GM12878 (cell line): Measurements from ENCODE around the gene GGT5. TPM values are rescaled to one million over a fixed set of nuclear protein-coding genes. Genes with fewer than 3 reads are reported as not detected.

ENCODE experiments used
- ATAC-seq: fragments of 200-7000 bp; cut with Tn5 transposase; 3 replicates; pipeline ENCODE4 v1.9.1; 2020; ENCODE audit warnings: mild to moderate bottlenecking, moderate library complexity
- BruUV-seq: library from RNA; stranded (reverse); fragments of 400-500 nt; replicated peaks from 2 replicates; lab custom pipeline; 2021; lab: Mats Ljungman, UMichigan
- CTCF ChIA-PET: fragments of 300-600 bp; sonication (Branson Sonifier 250); formaldehyde crosslinking; extraction: SDS; loops from one replicate; lab custom pipeline; 2021; ENCODE audit warnings: inconsistent platforms; lab: Yijun Ruan, JAX
- POLR2A ChIA-PET: fragments of 350-600 bp; formaldehyde crosslinking; extraction: SDS; loops from one replicate; lab custom pipeline; 2021; ENCODE audit warnings: inconsistent platforms; lab: Charles Lee
- RAD21 ChIA-PET: fragments of 300-600 bp; sonication (Branson Sonifier 250); formaldehyde crosslinking; loops from one replicate; lab custom pipeline; 2023; ENCODE audit warnings: antibody characterized with exemption; ENCODE audit not compliant: unreplicated experiment; lab: Charles Lee
- SMC1A ChIA-PET: fragments of 300-600 bp; sonication (Branson Sonifier 250); formaldehyde crosslinking; loops from one replicate; lab custom pipeline; 2023; ENCODE audit not compliant: unreplicated experiment, uncharacterized antibody; lab: Charles Lee
- DNase-seq: peaks from one replicate; pipeline ENCODE4 v3.0.0-alpha.2; 2011; ENCODE audit warnings: low read depth, low spot score
- FAIRE-seq: peaks from 3 replicates; lab custom pipeline; 2011; peaks lifted over from hg19 to GRCh38; lab: Jason Lieb, UNC
- H2AFZ ChIP-seq: 2 replicates; pipeline ENCODE4 v1.6.0; 2011; ENCODE audit warnings: low read depth, low read length, control low read depth; ENCODE audit not compliant: control insufficient read depth
- H3K27ac ChIP-seq: 2 replicates; pipeline ENCODE4 v1.5.1; 2011; ENCODE audit warnings: control low read depth; ENCODE audit not compliant: control insufficient read depth, insufficient read depth
- H3K27me3 ChIP-seq, 2 experiments: replicated peaks in 1 of 2; 2 replicates each; pipeline versions ENCODE4 v1.6.0 to v1.6.1; 2011; ENCODE audit warnings: low read length in 1 of 2; ENCODE audit not compliant: control insufficient read depth in 2 of 2, insufficient read depth in 2 of 2
- H3K36me3 ChIP-seq, 2 experiments: 2 replicates each; pipeline ENCODE4 v1.5.1; 2011; ENCODE audit warnings: low read length in 1 of 2; ENCODE audit not compliant: control insufficient read depth in 2 of 2, insufficient read depth in 2 of 2
- H3K4me1 ChIP-seq: 2 replicates; pipeline ENCODE4 v1.6.1; 2011; ENCODE audit warnings: mild to moderate bottlenecking, low read length, moderate library complexity, mixed read lengths; ENCODE audit not compliant: control insufficient read depth, insufficient read depth
- H3K4me2 ChIP-seq: 2 replicates; pipeline ENCODE4 v1.6.0; 2011; ENCODE audit warnings: control low read depth; ENCODE audit not compliant: control insufficient read depth, insufficient read depth
- H3K4me3 ChIP-seq: fragments of 200-600 bp; sonication (generic); 2 replicates; pipeline ENCODE4 v1.5.1; 2016
- H3K79me2 ChIP-seq: 2 replicates; pipeline ENCODE4 v1.6.0; 2011; ENCODE audit warnings: low read length; ENCODE audit not compliant: control insufficient read depth, insufficient read depth
- H3K9ac ChIP-seq: 2 replicates; pipeline ENCODE4 v1.8.0; 2011; ENCODE audit warnings: low read length, control low read depth, mixed read lengths; ENCODE audit not compliant: control insufficient read depth, insufficient read depth
- H3K9me3 ChIP-seq: replicated peaks from 3 replicates; pipeline ENCODE4 v1.5.1; 2011; ENCODE audit warnings: mild to moderate bottlenecking, low read length; ENCODE audit not compliant: control insufficient read depth, insufficient read depth
- H4K20me1 ChIP-seq: 2 replicates; pipeline ENCODE4 v1.6.0; 2011; ENCODE audit not compliant: control insufficient read depth, insufficient read depth
- ATF3 ChIP-seq: IDR thresholded peaks from 2 replicates; pipeline ENCODE4 v1.6.1; 2011; ENCODE audit warnings: low read depth, mild to moderate bottlenecking, low read length, moderate library complexity, borderline replicate concordance; ENCODE audit errors: extremely low read depth
- CBX3 ChIP-seq: fragments of 200-600 bp; sonication (generic); IDR thresholded peaks from 2 replicates; pipeline ENCODE4 v1.6.1; 2016; ENCODE audit warnings: low read depth, borderline replicate concordance
- CEBPB ChIP-seq, 2 experiments: fragments of 150-350 bp in 1 of 2; IDR thresholded peaks; 2 replicates each; pipeline ENCODE4 v1.6.1; 2012 to 2014; ENCODE audit warnings: low read depth in 2 of 2, low read length in 2 of 2, borderline replicate concordance in 1 of 2, inconsistent platforms in 1 of 2
- CEBPZ ChIP-seq: fragments of 150-350 bp; IDR thresholded peaks from 2 replicates; pipeline ENCODE4 v1.6.1; 2016; ENCODE audit warnings: low read depth, low read length
- CREM ChIP-seq: IDR thresholded peaks from 2 replicates; pipeline ENCODE4 v1.6.1; 2014; ENCODE audit warnings: antibody characterized with exemption, low read depth
- GABPA ChIP-seq: IDR thresholded peaks from 2 replicates; pipeline ENCODE4 v1.6.1; 2014; ENCODE audit warnings: antibody characterized with exemption, low read depth, mild to moderate bottlenecking, inconsistent platforms
- HCFC1 ChIP-seq: fragments of 150-350 bp; IDR thresholded peaks from 2 replicates; pipeline ENCODE4 v1.6.1; 2014; ENCODE audit warnings: low read length
- HDGF ChIP-seq: fragments of 450-650 bp; IDR thresholded peaks from 2 replicates; pipeline ENCODE4 v1.6.1; 2016; ENCODE audit warnings: antibody characterized with exemption
- KLF5 ChIP-seq: fragments of 450-650 bp; IDR thresholded peaks from 2 replicates; pipeline ENCODE4 v1.6.1; 2014; ENCODE audit warnings: mild to moderate bottlenecking; ENCODE audit not compliant: partially characterized antibody
- MAX ChIP-seq: IDR thresholded peaks from 2 replicates; pipeline ENCODE4 v1.6.1; 2012; ENCODE audit warnings: low read depth, low read length, improper control_type of control experiment
- RELA ChIP-seq: fragments of 450-650 bp; IDR thresholded peaks from 2 replicates; pipeline ENCODE4 v1.8.0; 2014; ENCODE audit warnings: borderline replicate concordance; ENCODE audit not compliant: partially characterized antibody
- SMAD1 ChIP-seq: fragments of 450-650 bp; IDR thresholded peaks from 2 replicates; pipeline ENCODE4 v1.6.1; 2018; ENCODE audit warnings: mild to moderate bottlenecking, low read depth; ENCODE audit not compliant: partially characterized antibody
- SUZ12 ChIP-seq: fragments of 200-600 bp; sonication (generic); IDR thresholded peaks from one replicate; pipeline ENCODE4 v1.6.1; 2018; ENCODE audit warnings: antibody characterized with exemption, mild to moderate bottlenecking; ENCODE audit not compliant: unreplicated experiment
- ZNF207 ChIP-seq: fragments of 450-650 bp; IDR thresholded peaks from 2 replicates; pipeline ENCODE4 v1.6.1; 2014; ENCODE audit warnings: antibody characterized with exemption, mild to moderate bottlenecking, borderline replicate concordance
- ZNF274 ChIP-seq: IDR thresholded peaks from one replicate; pipeline ENCODE4 v1.8.0; 2011; ENCODE audit not compliant: insufficient read length, insufficient read depth
- ZNF687 ChIP-seq: fragments of 450-650 bp; IDR thresholded peaks from 2 replicates; pipeline ENCODE4 v1.6.1; 2017; ENCODE audit warnings: mild to moderate bottlenecking, moderate library complexity
- WGBS: methylation state at CpG from one replicate; pipeline ENCODE4 v1.1.6; 2016; ENCODE audit warnings: low lambda C conversion rate; ENCODE audit not compliant: insufficient replicate concordance, insufficient coverage; ENCODE audit errors: missing lambda C conversion rate; 5-methylcytosine and 5-hydroxymethylcytosine counted together
- in situ Hi-C: fragments of 300-500 bp; cut with MboI; formaldehyde crosslinking; loops from 9 replicates; pipeline ENCODE4 v1.14.3; 2018; ENCODE audit warnings: mixed read lengths
- intact Hi-C: fragments of 100-400 bp; cut with micrococcal nuclease; formaldehyde crosslinking; loops from one replicate; pipeline ENCODE4 v1.14.2; 2022; ENCODE audit not compliant: unreplicated experiment
- polyA plus RNA-seq, 11 experiments: library from polyadenylated mRNA; depleted of rRNA in 4 of 11; unstranded in 6 of 11; stranded (reverse) in 5 of 11; fragments of >200 nt; fragmentation: Nextera tagmentation in 4 of 11; fragmentation: Illumina TruSeq in 1 of 11; extraction: Ambion mirVana in 4 of 11; extraction: Trizol in 1 of 11; gene quantifications; 1 replicate in 1 of 11; 2 replicates in 10 of 11; pipeline versions ENCODE4 v1.2.1 to v1.2.3, GENCODE V29; 2011 to 2016; ENCODE audit warnings: inconsistent platforms in 2 of 11, missing spikeins in 2 of 11, low read depth in 1 of 11
- total RNA-seq, 4 experiments: library from RNA; depleted of rRNA in 3 of 4; stranded (reverse); fragments of >200 nt in 3 of 4; fragmentation: Illumina TruSeq in 1 of 4; extraction: Trizol in 1 of 4; gene quantifications; 2 replicates each; pipeline versions ENCODE4 v1.2.1 to v1.2.3, GENCODE V29; 2013 to 2021

GGT5 gene
- total and polyA plus RNA-seq, 10 of the 15 experiments (the other 5 are each of a cell fraction or from before 2014, with no cell fraction given) = 0.34 TPM; not detected in 9

GRCh38 chr22:24181996-24182899 is 62.6 kb downstream of the GGT5 start:
- Histone ChIP-seq H3K36me3 (no peaks in the 10 kb centered on the region; a peak in 1 of 4 replicates), H2AFZ (no peak overlapping the region), H3K4me2 (no peak overlapping the region), H3K4me1 (no peaks in the 10 kb centered on the region; the same call in 1 of the 2 replicates), H3K79me2 (no peaks in the 10 kb centered on the region), H3K9ac (no peak overlapping the region), H3K4me3 (no peak overlapping the region), H3K27me3 (no peaks in the 10 kb centered on the region), H3K27ac (no peak overlapping the region), H4K20me1 (no peaks in the 10 kb centered on the region), H3K9me3 (no peaks in the 10 kb centered on the region)
- RAD21 ChIA-PET = no interaction called here
- intact Hi-C loops (no loop called here), in situ Hi-C loops (no loop called here)
- WGBS = 52% methylated on average over 20 of the region's 20 CpGs
- POLR2A ChIA-PET = no interaction called here
- SMC1A ChIA-PET = no interaction called here
- BruUV-seq = no TSS peak
- FAIRE-seq = no peak
- DNase-seq = no peak
- no peak for ATAC-seq
- CTCF ChIA-PET = no interaction called here
- TF ChIP-seq CEBPZ (no peak), ZNF274 (no peak), ZNF207 (no peak), SMAD1 (no peak), RELA (no peak), CREM (no peak), ATF3 (no peak), HDGF (no peak), CEBPB (IDR thresholded peaks at IDR 0.05; ENCODE audit: borderline replicate concordance in 1 of 2, low read depth in 2 of 2, low read length in 2 of 2) (no peak), ZNF687 (no peak), GABPA (no peak), HCFC1 (no peak), KLF5 (no peak), SUZ12 (no peak), MAX (no peak), CBX3 (no peak)
